Stimulated activated CD4-positive, alpha-beta T cell treated with anti-CD3 and anti-CD28 coated beads, Interleukin-15, amount 100 ng/mL, for 1 hour (primary cell): ENCODE results near the gene GTF2F1.
"Not testable (repeated sequence)": the region's sequence is repeated elsewhere in the genome, so short reads cannot be mapped to it uniquely, and the experiment has no call there.

Experiments used
- DNase-seq, 2 donors: peaks; one replicate each; pipeline ENCODE4 v3.0.0-alpha.2; 2020; ENCODE audit warnings: low read depth in 1 of 2, low spot score in 1 of 2

GTF2F1 gene

DNA sequence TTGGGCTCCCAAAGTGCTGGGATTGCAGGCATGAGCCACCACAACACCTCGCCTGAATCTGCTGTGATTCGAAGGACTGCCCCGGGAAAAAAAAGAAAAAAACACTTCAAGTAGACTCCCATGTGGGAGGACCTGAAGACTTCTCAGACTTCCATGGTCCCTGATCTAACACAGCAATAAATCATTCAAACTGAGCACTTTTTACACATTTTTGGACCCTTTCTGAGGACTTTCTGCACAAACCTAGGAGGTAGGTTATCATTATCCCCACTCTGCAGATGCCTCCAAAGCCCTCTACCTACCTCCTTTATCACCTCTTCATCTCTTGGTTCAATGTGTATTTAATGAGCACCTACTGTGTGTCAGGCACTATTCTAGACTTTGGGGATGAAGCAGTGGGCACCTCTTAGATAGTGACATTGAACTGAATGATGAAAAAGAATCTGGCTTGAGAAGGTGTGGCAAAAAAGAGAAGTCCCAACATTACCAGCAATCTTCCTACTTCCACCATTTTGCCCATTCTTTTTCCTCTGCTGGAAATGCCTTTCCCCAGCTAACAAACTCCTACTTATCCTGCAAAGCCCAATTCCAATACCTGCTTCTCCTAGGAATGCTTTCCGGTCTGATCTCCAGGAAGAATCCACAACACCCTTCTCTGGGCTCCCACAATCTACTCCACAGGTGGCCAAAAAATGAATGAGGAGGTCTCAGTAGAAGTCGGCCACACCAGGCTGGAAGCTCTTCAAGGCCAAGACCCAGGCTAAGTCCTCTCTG is 33.2 kb downstream of the GTF2F1 start:
- DNase-seq = no peak

DNA sequence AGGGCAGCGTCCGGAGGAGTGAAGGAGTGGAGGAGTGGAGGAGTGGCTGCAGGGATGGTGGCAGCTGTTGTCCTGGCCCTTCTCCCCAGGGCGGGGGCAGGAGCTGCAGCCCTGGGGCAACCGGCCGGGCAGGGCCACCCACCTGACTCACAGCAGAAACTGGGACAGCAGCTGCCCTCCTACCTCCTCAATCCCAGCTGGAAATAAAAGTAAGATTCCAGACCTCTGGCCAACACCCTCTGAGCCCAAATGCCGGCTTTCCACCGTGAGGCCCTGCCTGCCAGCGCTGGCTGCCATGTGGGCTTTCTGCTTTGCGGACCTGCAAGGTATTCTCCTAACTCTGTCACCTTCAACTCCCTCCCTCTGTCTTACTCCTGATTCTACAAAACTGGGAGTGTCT is 35.0 kb downstream of the GTF2F1 start:
- no peak for DNase-seq

DNA sequence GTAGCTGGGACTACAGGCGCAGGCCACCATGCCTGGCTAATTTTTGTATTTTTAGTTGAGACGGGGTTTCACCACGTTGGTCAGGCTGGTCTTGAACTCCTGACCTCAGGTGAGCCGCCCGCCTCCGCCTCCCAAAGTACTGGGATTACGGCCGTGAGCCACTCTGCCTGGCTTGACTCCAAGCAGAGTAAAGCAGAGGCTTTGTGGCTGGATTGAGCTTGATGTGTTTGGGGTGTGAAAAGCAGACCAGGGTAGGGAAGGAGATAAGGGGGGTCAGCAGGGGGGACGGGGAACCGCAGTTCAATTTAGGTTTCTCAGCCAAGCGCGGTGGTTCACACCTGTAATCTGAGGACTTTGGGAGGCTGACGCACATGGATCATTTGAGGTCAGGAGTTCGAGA is 35.8 kb downstream of the GTF2F1 start:
- DNase-seq = no peak

DNA sequence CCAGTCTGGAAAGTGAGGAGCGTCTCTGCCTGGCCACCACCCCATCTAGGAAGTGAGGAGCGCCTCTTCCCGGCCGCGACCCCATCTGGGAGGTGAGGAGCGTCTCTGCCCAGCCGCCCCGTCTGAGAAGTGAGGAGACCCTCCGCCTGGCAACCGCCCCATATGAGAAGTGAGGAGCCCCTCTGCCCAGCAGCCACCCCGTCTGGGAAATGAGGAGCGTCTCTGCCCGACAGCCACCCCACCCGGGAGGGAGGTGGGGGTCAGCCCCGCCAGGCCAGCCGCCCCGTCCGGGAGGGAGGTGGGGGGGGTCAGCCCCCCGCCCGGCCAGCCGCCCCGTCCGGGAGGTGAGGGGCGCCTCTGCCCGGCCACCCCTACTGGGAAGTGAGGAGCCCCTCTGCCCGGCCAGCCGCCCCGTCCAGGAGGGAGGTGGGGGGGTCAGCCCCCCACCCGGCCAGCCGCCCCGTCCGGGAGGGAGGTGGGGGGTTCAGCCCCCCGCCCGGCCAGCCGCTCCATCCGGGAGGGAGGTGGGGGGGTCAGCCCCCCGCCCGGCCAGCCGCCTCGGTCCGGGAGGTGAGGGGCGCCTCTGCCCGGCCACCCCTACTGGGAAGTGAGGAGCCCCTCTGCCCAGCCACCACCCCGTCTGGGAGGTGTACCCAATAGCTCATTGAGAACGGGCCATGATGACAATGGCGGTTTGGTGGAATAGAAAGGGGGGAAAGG is 37.5 kb downstream of the GTF2F1 start:
- not testable (repeated sequence) for DNase-seq

DNA sequence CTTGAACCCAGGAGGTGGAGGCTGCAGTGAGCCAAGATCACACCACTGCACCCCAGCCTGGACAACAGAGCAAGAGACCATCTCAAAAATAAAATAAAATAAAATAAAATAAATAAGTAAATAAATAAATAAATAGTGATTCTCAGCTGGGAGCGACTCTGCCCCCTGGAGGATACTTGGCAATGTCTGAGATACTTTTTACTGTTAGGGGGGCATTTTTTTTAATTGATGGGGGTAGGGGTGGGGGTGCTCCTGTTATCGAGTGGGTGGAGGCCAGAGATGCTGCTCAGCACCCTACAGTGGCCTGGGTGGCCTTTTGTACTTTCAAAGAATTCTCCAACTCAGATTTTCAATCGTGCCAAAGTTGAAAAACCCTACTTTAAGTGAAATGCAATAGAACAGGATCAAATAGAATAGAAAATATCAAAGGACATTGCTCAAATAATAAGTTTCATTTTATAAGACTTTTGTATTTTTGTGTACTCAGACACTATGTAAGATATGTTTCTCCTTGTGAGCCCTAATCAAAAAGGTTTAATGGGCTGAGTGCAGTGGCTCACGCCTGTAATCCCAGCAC is 38.8 kb downstream of the GTF2F1 start:
- DNase-seq = no peak

DNA sequence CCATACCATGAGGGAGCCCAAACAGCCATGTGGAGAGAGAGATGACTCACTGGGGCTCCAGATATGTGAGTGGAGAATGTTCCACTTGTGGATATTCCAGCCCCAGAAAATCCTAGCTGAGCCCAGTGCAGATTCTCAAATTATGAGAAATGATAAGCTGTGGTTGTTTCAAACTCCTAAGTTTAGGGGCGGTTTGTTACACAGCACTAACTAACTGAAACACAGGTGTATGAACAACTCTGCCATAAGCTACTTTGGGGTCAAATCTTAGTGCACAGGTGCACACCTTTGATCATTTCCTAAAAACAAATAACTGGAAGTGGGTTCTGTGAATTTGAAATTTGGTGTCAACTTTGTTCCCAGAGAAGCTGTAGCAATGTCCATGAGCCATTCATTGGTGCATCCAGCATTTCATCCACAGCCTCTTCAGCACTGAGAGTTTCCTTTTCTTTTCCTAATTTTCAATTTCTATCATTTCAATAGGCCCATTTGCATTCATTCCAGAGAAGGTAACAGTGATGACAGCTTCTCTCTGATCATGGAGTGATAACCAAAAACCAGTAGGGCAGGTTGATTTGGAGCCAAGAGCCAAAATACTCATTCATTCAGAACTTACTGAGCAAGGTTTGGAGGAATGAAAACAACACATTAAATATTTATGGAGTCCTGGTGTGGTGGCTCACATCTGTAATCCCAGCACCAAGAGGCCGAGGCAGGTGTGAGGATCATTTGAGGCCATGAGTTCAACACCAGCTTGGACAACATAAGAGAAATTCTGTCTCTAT is 40.4 kb downstream of the GTF2F1 start:
- DNase-seq = no peak

DNA sequence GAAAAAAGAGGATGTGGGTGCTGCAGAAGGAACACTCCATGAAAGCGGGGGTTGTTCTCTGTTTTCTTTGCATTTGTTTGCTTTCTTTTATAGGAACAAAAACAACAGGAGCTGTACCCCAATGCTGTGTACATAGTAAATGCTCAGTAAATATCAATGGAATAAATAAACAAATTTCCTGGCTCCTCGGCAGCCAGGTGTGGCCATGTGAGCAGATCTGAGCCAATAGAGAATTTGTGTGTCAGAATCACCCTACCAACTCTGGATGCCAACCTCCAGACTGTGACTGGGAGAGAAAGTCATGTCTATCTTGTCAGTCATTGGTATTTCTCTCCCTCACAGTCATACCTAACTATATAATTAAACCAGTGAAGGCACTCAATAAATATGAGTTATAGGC is 42.3 kb downstream of the GTF2F1 start:
- DNase-seq = no peak

DNA sequence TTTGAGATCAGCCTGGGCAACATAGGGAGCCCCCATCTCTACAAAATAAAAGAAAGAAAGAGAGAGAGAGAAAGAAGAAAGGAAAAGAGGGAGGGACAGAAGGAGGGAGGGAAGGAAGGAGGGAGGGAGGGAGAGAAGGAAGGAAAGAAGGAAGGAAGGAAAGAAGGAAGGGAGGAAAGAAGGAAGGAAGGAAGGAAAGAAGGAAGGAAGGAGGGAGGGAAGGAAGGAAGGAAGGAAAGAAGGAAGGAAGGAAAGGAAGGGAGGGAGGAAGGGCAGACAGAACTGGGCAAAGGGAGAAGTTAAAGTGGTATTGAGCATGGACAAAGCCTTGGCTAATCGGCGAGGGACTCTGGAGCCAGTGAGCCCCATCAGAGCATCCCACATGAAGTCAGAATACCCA is 43.7 kb downstream of the GTF2F1 start:
- not testable (repeated sequence) for DNase-seq

DNA sequence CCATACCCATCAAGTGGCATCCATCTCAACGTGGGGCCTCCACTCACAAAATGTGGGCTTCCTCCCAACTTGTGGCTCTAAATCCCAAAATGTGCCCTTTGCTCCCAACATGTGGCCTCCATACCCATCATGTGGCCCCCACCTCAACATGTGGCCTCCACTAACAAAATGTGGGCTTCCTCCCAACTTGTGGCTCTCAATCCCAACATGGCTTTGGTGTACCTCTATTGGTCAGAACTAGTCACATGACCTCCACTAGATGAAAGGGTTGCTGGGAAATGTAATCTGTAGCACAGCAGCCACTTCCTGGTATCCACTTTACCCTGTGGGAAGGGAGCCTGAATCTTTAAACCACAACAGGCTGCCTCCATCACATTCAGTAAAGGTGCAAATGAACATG is 49.5 kb downstream of the GTF2F1 start:
- DNase-seq = no peak

DNA sequence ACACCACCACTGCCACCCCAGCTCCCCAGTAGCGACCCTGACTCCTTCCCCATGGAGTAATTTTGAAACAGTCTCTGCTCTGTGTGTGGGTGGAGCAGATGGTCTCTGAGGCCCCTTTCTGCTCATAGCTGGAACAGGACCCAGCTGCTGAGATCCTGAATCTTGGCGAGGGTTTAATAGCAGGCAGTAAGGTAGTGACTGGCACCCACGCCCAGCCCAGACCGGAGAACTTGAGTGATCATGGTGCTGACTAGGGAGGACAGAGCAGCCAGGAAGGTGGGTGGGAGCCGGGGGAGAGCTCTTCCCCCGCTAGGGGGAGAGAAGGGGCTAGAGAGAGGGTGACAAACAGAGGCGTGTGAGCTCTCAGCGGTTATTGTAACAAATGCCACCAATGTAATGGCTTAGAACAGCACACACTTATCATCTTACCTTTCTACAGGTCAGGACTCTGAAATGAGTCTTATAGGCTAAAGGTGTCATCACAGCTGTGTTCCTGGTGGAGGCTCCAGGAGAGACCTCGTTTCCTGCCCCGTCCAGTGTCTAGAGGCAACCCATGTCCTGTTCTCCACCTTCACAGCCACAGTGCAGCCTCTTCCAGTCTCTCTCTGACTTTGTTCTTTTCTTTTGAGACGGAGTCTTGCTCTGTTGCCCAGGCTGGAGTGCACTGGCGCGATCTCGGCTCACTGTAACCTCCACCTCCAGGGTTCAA is 52.3 kb downstream of the GTF2F1 start:
- DNase-seq = no peak

DNA sequence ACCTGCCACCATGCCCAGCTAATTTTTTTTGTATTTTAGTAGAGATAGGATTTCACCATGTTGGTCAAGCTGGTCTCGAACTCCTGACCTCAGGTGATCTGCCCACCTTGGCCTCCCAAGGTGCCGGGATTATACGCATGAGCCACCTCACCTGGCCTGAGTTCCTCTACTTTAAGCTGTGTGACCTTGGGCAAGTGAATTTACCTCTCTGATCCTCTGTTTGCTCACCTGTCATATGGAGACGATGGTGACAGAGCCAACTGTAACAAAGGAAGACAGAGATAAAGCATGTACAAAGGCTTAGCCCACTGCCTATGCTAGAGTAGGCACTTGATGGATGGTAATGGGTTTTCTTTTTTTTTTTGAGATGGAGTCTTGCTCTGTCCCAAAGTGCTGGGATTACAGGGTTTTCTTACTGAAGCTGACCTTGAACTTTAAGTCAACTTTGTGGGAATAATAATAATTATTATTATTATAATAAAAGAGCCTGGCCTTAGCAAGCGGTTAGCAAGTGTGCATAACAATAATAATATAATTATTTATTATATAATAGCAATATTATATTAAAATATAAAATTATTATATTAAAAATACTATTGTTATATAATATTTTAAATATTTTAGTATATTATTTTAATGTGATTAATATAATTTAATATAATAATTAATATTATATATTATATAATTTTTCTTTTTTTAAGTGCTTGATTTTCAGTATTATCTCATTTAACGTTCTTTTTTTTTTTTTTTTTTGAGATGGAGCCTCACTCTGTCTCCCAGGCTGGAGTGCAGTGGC is 58.3 kb downstream of the GTF2F1 start:
- no peak for DNase-seq

DNA sequence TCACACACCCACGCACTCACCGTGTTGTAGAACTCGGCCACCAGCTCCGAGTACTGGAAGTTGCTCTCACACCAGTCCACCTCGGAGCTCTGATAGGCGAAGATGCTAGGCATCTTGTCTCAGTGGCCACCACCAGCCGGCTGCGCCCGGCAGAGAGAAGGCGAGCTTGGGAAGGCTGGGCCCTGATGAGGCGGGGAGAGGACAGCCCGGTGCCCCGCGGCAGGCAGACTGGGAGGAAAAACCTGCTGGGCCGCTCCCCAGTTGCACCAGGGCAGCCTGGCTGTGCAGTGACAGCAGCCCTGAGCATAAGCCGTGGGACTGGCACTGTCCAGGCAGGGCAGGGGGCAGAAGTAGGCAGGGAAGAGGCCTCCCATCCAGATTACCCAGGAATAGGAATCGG is 59.5 kb downstream of the GTF2F1 start, which contains the start of gene ACER1:
ACER1 (minus strand) TSS at position 174 of the 400 bp plus-strand sequence; CDS start at position 113, 61 bp downstream.
- no peak for DNase-seq
